HG03342 (cell line): Measurements from ENCODE around the gene PNKD.

Experiments used
- ATAC-seq: cut with Tn5 transposase; IDR thresholded peaks from one replicate; pipeline ENCODE4 v1.9.1; 2021; ENCODE audit warnings: mild to moderate bottlenecking, moderate library complexity; ENCODE audit not compliant: unreplicated experiment

Gene PNKD

GRCh38 chr2:218334531-218334930, 64.2 kb downstream of the PNKD start:
- ATAC-seq, result no peak

DNA sequence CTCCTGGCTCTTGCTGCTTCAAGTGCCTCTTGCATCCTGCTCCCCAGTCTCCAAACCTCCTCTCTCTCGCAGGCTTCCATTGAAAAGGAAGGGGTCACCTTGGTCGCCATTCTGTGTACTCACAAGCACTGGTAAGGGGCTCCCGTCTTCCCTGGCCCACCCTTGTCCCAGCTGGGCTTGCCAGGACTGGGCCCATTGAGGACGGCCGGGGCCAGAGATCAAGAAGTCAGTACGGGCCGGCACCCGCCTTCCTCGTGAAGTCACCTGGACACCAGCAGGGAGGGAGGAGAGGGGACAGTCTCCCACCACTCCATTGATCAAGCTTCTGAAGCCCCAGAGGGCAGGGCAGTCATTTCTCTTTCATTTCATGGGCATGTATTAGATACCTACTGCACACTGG, 70.3 kb downstream of the PNKD start:
- ATAC-seq, result no peak

GRCh38 chr2:218341381-218341780, 71.1 kb downstream of the PNKD start:
- ATAC-seq, result no peak

DNA sequence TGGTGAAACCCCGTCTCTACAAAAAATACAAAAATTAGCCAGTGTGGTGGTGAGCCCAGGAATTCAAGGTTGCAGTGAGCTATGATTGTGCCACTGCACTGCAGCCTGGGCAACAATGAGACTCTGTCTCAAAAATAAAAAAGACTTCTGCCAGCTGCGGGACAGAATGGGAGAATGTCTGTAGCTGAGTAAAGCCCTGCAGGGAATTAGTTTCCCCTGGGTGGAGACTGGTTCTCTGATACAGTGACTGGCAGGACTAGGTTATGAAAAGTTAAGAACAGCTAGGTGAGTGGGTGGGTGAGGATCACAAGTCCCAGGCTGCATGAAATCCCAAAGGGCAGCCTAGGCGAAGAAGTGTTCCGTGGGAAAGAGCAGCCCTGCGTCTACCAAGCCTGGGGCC, 72.5 kb downstream of the PNKD start:
- ATAC-seq, result no peak

- no peak for ATAC-seq
Observed at GRCh38 chr2:218343591-218343990, 73.3 kb downstream of the PNKD start.

GRCh38 chr2:218344090-218344754, 73.9 kb downstream of the PNKD start:
- ATAC-seq, result no peak

DNA sequence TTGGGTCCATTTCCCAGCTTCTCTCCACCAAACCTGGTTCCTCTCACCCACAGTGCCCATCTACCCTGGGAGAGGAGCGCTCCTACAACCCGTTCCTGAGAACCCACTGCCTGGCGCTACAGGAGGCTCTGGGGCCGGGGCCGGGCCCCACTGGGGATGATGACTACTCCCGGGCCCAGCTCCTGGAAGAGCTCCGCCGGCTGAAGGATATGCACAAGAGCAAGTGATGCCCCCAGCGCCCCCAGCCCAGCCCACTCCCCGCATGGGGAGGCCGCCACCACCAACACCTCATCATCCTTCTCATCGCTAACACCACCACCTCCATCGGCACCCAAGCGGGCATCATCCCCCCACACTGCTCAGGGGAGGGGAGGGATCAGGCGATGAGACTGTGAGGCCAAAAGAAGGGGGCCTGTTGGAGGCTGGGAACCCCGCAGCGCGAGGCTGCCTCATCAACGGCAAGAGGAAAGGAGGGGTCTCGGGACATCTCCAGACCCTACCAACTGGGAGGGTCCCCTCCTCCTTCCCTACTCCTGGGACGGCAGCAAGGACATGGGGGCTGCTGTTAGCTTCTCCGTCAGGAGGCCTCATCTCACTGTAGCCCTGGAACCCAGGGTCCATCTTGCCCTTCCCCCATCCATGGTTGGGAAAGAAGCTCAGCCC, 74.6 kb downstream of the PNKD start:
- no peak for ATAC-seq

DNA sequence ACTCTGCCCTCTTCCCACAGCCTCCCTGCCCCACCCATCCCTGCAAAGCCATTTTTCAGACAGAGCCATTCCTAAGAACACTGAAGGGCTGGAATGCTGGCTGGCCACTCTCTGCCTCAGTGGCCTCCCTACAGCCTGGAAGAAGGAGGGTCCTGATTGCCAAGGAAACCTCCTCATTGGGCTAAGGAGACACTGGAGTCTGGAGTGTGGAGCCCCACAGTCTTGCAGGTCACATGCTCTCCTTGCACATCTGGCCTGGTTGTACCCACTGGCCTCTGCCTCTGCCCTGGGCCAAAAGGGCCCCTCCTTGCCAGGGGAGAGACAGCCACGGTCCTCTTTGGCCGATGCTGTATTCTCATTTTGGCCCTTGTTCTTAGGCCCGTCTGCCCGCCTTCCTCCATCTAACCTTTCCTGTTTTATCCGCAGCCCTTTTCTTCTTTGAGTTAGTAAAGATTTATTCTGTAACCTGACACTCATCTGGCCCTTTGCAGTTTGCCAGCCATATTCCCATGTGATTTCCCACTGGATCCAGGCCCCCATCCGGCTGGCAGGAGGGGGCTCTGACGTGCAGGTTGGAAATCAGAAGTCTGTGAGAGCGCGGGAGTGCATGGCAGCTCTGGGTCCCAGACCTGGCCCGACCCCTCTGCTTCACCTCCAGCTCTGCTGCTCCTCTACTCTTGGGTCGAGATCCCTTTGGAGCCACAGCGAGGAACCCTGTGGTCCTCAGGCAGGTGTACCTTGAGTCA, 75.3 kb downstream of the PNKD start:
- no peak for ATAC-seq

- no peak for ATAC-seq
Observed at GRCh38 chr2:218347172-218347571, 76.9 kb downstream of the PNKD start.

GRCh38 chr2:218354045-218354444, 83.7 kb downstream of the PNKD start:
- ATAC-seq, result no peak

DNA sequence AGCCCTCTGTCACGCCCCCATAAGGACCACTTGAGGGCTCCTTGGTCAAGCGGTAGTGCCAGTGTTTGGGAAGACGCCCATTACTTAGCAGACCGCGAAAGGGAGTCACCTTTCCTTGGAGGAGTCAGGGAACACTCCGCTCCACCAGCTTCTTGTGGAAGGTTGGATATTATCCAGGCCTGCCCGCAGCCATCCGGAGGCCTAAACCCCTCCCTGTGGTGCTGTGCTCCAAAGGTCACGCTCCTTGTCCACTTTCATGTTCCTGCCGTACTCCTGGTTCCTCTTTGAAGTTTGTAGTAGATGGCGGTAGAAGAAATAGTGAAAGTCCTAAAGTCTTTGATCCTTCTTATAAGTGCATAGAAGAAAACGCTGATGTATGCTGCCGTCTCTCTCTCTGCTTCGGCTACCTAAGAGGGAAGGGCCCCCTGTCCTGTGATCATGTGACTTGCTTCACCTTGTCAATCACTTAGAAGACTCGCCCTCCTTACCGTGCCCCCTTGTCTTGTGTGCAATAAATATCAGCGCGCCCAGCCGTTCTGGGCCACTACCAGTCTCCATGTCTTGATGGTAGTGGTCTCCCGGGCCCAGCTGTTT, 84.6 kb downstream of the PNKD start:
- no peak for ATAC-seq

- ATAC-seq, result no peak
Observed at GRCh38 chr2:218357236-218358177, 87.2 kb downstream of the PNKD start.

DNA sequence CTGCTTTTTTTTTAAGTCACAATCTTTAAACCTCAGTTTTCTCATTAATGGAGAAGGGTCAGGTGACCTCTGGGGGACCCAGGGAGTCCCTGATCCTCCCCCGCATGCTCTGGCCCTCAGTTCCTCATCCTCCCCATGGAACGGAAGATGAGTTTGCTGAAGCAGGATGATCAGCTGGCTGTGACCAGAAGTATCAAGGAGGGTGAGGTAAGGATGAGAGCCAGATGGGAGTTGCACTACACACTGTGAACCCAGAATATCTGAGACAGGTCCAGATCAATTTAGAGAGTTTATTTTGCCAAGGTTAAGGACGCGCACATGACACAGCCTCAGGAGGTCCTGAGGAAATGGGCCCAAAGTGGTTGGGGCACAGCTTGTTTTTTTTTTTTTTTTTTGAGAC, 90.1 kb downstream of the PNKD start:
- no peak for ATAC-seq

- ATAC-seq, result no peak
Observed at GRCh38 chr2:218362606-218363005, 92.3 kb downstream of the PNKD start.

DNA sequence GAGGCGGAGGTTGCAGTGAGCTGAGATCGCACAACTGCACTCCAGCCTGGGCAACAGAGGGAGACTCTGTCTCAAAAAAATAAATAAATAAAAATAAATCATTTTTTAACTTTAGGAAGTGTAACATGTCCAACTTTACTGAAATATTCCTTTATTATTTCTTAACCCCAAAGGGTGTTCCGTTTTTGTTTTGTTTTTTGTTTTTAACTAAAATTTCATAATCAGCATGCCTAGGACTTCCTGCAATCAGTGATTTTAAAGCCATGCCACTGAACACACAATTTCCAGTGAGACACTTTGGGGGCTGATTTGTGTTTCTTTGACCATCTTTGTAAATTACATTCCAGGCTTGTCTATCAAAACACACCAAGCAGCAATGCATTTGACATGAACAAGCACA, 93.4 kb downstream of the PNKD start:
- ATAC-seq, result no peak

- no peak for ATAC-seq
Observed at GRCh38 chr2:218364196-218364595, 93.9 kb downstream of the PNKD start.

- no peak for ATAC-seq
Observed at GRCh38 chr2:218366621-218367414, 96.5 kb downstream of the PNKD start.

DNA sequence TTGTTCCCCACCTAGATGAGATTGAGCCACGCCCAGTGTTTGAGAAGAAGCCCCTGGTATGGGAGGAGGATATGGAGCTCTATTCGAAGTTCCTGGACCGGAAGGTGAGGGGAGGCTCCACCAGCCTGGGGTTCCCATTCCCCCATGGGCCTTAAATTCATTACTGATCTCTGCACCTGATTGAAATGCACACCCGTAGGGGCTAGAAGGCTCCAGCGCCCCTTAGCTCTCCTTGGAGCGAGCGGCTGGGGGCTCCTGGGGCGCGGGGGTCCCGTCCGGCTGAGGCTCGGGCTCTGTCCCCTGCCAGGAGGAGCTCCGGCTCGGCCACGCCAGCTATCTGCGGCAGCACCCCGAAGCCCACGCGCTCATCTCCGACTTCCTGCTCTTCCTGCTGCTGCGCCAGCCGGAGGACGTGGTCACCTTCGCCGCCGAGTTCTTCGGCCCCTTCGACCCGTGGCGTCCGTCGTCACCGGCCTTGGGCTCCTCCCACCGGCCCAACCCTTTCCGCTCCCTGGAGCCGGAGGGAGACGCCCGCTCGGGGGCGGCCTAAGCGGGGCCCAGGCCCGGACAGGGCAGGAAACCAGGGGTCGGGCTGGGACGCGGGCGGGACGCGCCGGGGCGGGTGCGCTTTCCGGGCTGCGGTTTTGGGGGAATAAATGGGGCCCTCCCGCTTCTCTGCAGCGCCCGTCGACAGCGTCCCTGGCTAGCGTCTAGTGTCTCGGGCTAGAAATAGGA, 97.3 kb downstream of the PNKD start:
- peak; percentile 94 for ATAC-seq

DNA sequence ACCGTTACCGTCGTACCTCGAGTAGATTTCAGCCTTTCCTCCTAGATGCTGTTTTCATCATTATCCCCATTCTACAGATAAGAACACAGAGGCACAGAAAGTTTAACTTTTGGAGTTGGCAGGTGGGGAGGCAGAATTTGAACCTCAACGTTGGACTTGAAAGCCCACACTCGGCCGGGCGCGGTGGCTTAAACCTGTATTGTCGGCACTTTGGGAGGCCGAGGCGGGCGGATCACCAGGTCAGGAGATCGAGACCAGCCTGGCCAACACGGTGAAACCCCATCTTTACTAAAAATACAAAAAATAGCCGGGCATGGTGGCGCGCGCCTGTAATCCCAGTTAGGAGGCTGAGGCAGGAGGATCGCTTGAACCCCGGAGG, 97.8 kb downstream of the PNKD start:
- no peak for ATAC-seq
